Esophagus (tissue), 2 donors: ENCODE data around the gene ADORA2A. TPM values are rescaled to one million over a fixed set of nuclear protein-coding genes. Genes with fewer than 3 reads are reported as not detected.
A peak's percentile ranks its signal among the peaks of the same experiment; 100 is the strongest.

Source experiments
- H3K27ac ChIP-seq, 2 donors: one replicate each; pipeline ENCODE4 v1.5.1; 2013; ENCODE audit warnings: low read depth in 2 of 2, mild to moderate bottlenecking in 2 of 2, inconsistent platforms in 1 of 2, low read length in 1 of 2, moderate library complexity in 1 of 2
- H3K27me3 ChIP-seq, 2 donors: one replicate each; pipeline ENCODE4 v1.6.1; 2013; ENCODE audit warnings: low read length in 2 of 2, control low read depth in 1 of 2, mild to moderate bottlenecking in 1 of 2; ENCODE audit not compliant: insufficient read depth in 2 of 2, control insufficient read depth in 1 of 2
- H3K36me3 ChIP-seq, 2 donors: one replicate each; pipeline ENCODE4 v1.6.1; 2013; ENCODE audit warnings: low read length in 1 of 2; ENCODE audit not compliant: control insufficient read depth in 2 of 2, insufficient read depth in 2 of 2
- H3K4me1 ChIP-seq, 2 donors: one replicate each; pipeline ENCODE4 v1.6.1; 2013; ENCODE audit warnings: low read length in 1 of 2; ENCODE audit not compliant: control insufficient read depth in 2 of 2, insufficient read depth in 2 of 2
- H3K4me3 ChIP-seq, 2 donors: one replicate each; pipeline ENCODE4 v1.5.1; 2013; ENCODE audit warnings: low read length in 2 of 2, mild to moderate bottlenecking in 2 of 2, low read depth in 1 of 2, moderate library complexity in 1 of 2
- H3K9me3 ChIP-seq, 2 donors: one replicate each; pipeline ENCODE4 v1.6.1; 2013; ENCODE audit warnings: mild to moderate bottlenecking in 2 of 2, low read depth in 1 of 2, low read length in 1 of 2, moderate library complexity in 1 of 2; ENCODE audit not compliant: control insufficient read depth in 2 of 2, insufficient read depth in 1 of 2
- WGBS, 2 donors: extraction: QIAGEN DNeasy Blood & Tissue Kit; methylation state at CpG; one replicate each; pipeline ENCODE4 v1.1.7; 2013; 5-methylcytosine and 5-hydroxymethylcytosine counted together
- polyA plus RNA-seq, 2 donors: library from polyadenylated mRNA; stranded (reverse); fragments of 200-250 nt; gene quantifications; one replicate each; pipeline ENCODE4 v1.2.3, GENCODE V29; 2013
- donor health status: healthy with polysubstance abuse.
- donor health status: Bipolar disorder and iron deficiency.

ADORA2A gene
- polyA plus RNA-seq, 2 donors, result 0.72 to 0.92 TPM

- H3K4me3 ChIP-seq, result no peak overlapping the region
- peaks cover 0 to 3% of the 10 kb centered on the region in 2 donors for H3K4me1 ChIP-seq
- no peak overlapping the region for H3K27ac ChIP-seq
- H3K36me3 ChIP-seq, result peaks cover 0 to under 1% of the 10 kb centered on the region in 2 donors
- H3K9me3 ChIP-seq, result no peaks in the 10 kb centered on the region
- 72 to 75% methylated on average over 7 of the region's 7 CpGs for WGBS, 2 donors
- H3K27me3 ChIP-seq, result no peaks in the 10 kb centered on the region
These were observed 36.8 kb upstream of the ADORA2A start for GRCh38 chr22:24390576-24390975.

- Histone ChIP-seq H3K36me3 (peaks cover 0 to 4% of the 10 kb centered on the region in 2 donors), H3K4me3 (no peak overlapping the region), H3K4me1 (peaks cover 0 to 3% of the 10 kb centered on the region in 2 donors), H3K27me3 (no peaks in the 10 kb centered on the region), H3K27ac (no peak overlapping the region), H3K9me3 (no peaks in the 10 kb centered on the region)
- 84 to 85% methylated on average over 3 of the region's 3 CpGs for WGBS, 2 donors
These were observed 35.6 kb upstream of the ADORA2A start for GRCh38 chr22:24391836-24392217.

- Histone ChIP-seq H3K36me3 (peaks cover 3 to 4% of the 10 kb centered on the region in 2 donors), H3K9me3 (no peaks in the 10 kb centered on the region), H3K27ac (no peak overlapping the region), H3K4me1 (peaks cover 0 to 3% of the 10 kb centered on the region in 2 donors), H3K27me3 (no peaks in the 10 kb centered on the region), H3K4me3 (no peak overlapping the region)
- WGBS, 2 donors, result 81 to 83% methylated on average over 4 of the region's 4 CpGs
These were observed 35.0 kb upstream of the ADORA2A start for GRCh38 chr22:24392218-24392931.

GRCh38 chr22:24393012-24393559, 34.3 kb upstream of the ADORA2A start:
- WGBS, 2 donors, result 94% methylated on average over 2 of the region's 2 CpGs
- Histone ChIP-seq H3K4me3 (no peak overlapping the region), H3K4me1 (peaks cover 0 to 3% of the 10 kb centered on the region in 2 donors), H3K27me3 (no peaks in the 10 kb centered on the region), H3K36me3 (peaks cover 3 to 4% of the 10 kb centered on the region in 2 donors), H3K27ac (no peak overlapping the region), H3K9me3 (no peaks in the 10 kb centered on the region)

- Histone ChIP-seq H3K9me3 (no peaks in the 10 kb centered on the region), H3K4me1 (peaks cover 0 to 3% of the 10 kb centered on the region in 2 donors), H3K27me3 (no peaks in the 10 kb centered on the region), H3K27ac (no peak overlapping the region), H3K4me3 (no peak overlapping the region), H3K36me3 (peaks cover 5 to 7% of the 10 kb centered on the region in 2 donors)
- WGBS, 2 donors, result 85 to 90% methylated on average over 3 of the region's 3 CpGs
These were observed 33.6 kb upstream of the ADORA2A start for GRCh38 chr22:24393848-24394247.

- H3K4me1 ChIP-seq, result peaks cover 0 to 3% of the 10 kb centered on the region in 2 donors
- WGBS, 2 donors, result 86 to 88% methylated on average over 2 of the region's 2 CpGs
- no peak overlapping the region for H3K4me3 ChIP-seq
- H3K9me3 ChIP-seq, result no peaks in the 10 kb centered on the region
- H3K27me3 ChIP-seq, result no peaks in the 10 kb centered on the region
- no peak overlapping the region for H3K27ac ChIP-seq
- H3K36me3 ChIP-seq, result peaks cover 7 to 8% of the 10 kb centered on the region in 2 donors
These were observed 33.1 kb upstream of the ADORA2A start for GRCh38 chr22:24394254-24394653.

DNA sequence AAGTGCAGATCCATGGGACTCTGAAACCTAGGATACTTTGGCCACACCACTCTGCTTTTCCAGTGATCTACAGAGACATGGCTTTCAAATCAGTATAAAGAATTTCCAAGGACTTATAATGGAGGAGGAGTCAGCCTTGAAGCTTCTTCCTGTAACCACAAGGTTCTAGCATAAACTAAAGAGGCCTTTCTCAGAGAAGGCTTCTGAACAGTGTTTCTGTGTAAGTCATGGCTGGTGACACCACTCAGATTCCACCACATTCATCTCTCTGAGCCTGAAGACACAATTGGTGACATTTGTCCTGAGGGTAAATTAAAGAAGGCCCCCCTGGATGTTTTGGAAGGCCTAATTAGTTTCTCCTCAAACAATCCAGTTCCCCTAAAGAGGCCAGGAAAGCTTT, 29.0 kb upstream of the ADORA2A start:
- Histone ChIP-seq H3K36me3 (peaks cover 8 to 14% of the 10 kb centered on the region in 2 donors), H3K4me3 (no peak overlapping the region), H3K4me1 (peaks cover 3 to 7% of the 10 kb centered on the region in 2 donors), H3K9me3 (no peaks in the 10 kb centered on the region), H3K27ac (no peak overlapping the region), H3K27me3 (no peaks in the 10 kb centered on the region)

GRCh38 chr22:24400034-24400725, 27.2 kb upstream of the ADORA2A start:
- H3K4me3 ChIP-seq, result no peak overlapping the region
- H3K4me1 ChIP-seq, result peaks cover 3 to 7% of the 10 kb centered on the region in 2 donors
- no peaks in the 10 kb centered on the region for H3K9me3 ChIP-seq
- WGBS, 2 donors, result 57 to 62% methylated on average over 8 of the region's 8 CpGs
- H3K27me3 ChIP-seq, result no peaks in the 10 kb centered on the region
- no peak overlapping the region for H3K27ac ChIP-seq
- peaks cover 8 to 21% of the 10 kb centered on the region in 2 donors for H3K36me3 ChIP-seq

GRCh38 chr22:24400726-24401596, 26.4 kb upstream of the ADORA2A start:
- no peaks in the 10 kb centered on the region for H3K27me3 ChIP-seq
- WGBS, 2 donors, result 64 to 68% methylated on average over 9 of the region's 9 CpGs
- H3K4me1 ChIP-seq, result peaks cover 3 to 7% of the 10 kb centered on the region in 2 donors
- H3K27ac ChIP-seq, result peak overlapping the region in 1 of 2 donors; percentile 49
- peaks cover 5 to 21% of the 10 kb centered on the region in 2 donors for H3K36me3 ChIP-seq
- H3K9me3 ChIP-seq, result no peaks in the 10 kb centered on the region
- H3K4me3 ChIP-seq, result no peak overlapping the region
